Activated CD8-positive, alpha-beta memory T cell treated with anti-CD3 and anti-CD28 coated beads, Interleukin-2, amount 50 U/mL, for 24 hours (primary cell): Measurements from ENCODE around the gene ALDOA.

ENCODE experiments used
- DNase-seq: peaks from one replicate; pipeline ENCODE4 v3.0.0-alpha.2; 2020; ENCODE audit errors: extremely low read depth

Gene ALDOA

DNA sequence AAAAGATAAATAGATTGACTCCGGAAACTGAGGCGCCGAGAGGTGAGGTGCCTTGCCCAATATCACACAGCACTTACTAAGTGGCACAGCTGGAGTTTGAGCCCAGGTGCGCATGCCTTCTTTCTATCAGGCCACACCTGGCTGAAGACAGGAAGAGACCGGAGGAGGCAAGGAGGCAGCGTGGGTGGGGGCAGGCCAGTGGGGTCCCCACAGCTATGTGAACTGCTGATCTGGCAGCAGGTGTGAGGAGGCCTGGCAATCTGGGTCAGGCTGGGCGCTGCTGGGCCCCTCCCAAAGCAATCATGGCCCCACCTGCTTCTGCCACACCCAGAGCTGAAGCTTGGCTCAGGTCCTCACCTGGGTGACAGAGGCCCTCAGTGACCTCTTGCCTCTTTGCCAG lies 49.7 kb downstream of the ALDOA start:
- DNase-seq: no peak

DNA sequence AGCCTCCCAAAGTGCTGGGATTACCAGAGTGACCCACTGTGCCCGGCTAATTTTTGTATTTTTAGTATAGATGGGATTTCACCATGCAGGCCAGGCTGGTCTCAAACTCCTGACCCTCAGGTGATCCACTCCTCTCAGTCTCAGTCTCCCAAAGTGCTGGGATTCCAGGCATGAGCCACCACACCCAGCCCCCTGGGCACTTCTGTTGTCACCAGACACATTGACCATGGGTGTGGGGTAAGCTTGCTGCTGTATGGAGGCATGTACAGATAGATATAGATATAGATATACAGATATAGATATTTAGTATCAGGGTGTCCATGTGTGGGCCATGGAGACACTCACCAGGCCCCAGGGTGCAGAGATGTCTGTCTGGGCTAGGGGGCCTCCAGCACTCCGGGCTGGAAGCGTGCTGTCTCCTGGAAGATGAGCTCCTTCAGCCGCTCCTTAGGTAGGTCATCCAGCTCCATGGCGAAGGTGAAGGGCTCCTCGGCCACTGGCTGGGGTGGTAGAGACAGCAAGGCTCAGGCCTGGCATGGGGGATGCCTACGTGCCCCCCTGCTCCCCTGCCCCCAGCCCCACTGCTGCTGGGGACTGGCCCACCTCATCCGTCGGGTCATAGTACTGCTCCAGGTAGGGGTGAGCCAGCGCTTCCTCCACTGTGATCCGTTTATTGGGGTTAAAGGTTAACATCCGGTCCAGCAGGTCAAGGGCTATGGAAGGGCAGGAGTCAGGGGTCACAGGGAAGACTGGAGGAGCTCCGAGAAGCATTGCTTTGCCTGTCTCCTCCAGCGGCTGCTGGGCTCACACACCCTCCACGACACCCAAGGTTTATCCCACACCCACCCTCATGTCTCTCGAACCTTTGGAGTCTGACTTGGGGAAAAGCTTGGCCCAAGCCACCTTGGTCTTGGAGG lies 51.0 kb downstream of the ALDOA start:
- no peak for DNase-seq

DNA sequence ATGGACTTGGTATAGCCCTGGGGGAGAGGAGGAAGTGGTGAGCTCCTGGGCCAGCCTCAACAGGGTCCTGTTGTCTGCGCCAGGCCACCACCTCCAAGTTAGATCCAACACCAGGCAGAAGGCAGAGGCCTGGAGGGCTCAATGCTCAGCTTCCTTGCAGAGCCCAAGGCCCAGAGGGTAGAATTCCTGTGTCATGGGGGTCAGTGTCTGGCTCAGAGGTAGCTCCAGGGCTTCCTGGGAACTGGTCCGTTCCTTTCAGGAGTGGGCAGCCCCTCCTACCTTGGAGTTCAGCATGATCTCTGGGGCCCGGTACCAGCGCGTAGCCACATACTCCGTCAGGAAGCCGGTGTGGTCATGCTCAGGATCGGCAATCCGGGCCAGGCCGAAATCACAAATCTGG lies 52.2 kb downstream of the ALDOA start:
- DNase-seq: no peak

DNA sequence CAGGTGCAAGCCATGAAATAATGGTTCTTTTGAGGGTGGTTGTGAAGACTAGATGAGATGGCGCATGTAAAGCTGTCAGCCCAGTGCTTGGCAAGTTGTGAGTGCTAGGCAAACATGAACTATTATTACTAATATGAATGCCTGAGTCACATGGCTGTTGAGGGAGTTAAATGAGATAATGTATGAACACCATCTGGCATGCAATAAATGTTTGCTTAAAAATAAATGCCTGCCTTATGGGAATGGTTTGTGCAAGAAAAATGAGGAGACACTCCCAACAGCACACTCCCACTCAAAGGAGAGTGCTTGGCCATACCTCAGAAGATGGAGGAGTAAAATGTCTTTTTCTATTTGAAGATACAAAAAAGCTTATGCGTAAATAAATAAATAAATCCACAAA lies 53.9 kb downstream of the ALDOA start:
- DNase-seq: no peak
